Osteocyte (in vitro differentiated cells): ENCODE data around the gene RYR3. TPM values are rescaled to one million over a fixed set of nuclear protein-coding genes. Genes with fewer than 3 reads are reported as not detected.

ENCODE experiments used
- DNase-seq: peaks from one replicate; pipeline ENCODE4 v3.0.0; 2021; ENCODE audit warnings: mixed read lengths; ENCODE audit not compliant: unreplicated experiment; ENCODE audit errors: extremely low spot score
- H3K27ac Mint-ChIP-seq: one replicate; pipeline ENCODE4 v1.8.0; 2021; ENCODE audit warnings: mild to moderate bottlenecking, mixed read lengths; ENCODE audit not compliant: unreplicated experiment
- H3K27me3 Mint-ChIP-seq: one replicate; pipeline ENCODE4 v1.8.0; 2021; ENCODE audit warnings: mixed read lengths; ENCODE audit not compliant: unreplicated experiment
- H3K36me3 Mint-ChIP-seq: one replicate; pipeline ENCODE4 v1.8.0; 2021; ENCODE audit warnings: mixed read lengths; ENCODE audit not compliant: unreplicated experiment
- H3K4me1 Mint-ChIP-seq: one replicate; pipeline ENCODE4 v1.8.0; 2021; ENCODE audit warnings: mixed read lengths; ENCODE audit not compliant: unreplicated experiment
- H3K4me3 Mint-ChIP-seq: one replicate; pipeline ENCODE4 v1.8.0; 2021; ENCODE audit warnings: mild to moderate bottlenecking, moderate library complexity, mixed read lengths; ENCODE audit not compliant: unreplicated experiment
- H3K9me3 Mint-ChIP-seq: one replicate; pipeline ENCODE4 v1.8.0; 2021; ENCODE audit warnings: mixed read lengths; ENCODE audit not compliant: unreplicated experiment
- total RNA-seq: library from RNA; stranded (reverse); gene quantifications from 2 replicates; pipeline ENCODE4 v1.2.1, GENCODE V29; 2021
- TF ChIP-seq, protein P1 (sequence below): fragments of 200-600 bp; sonication (generic); IDR thresholded peaks from 2 replicates; pipeline ENCODE4 v1.5.0; 2021; ENCODE audit warnings: antibody characterized with exemption, mild to moderate bottlenecking, moderate library complexity

The RYR3 gene
- total RNA-seq, 1 donor from 2014 or later = not detected

DNA sequence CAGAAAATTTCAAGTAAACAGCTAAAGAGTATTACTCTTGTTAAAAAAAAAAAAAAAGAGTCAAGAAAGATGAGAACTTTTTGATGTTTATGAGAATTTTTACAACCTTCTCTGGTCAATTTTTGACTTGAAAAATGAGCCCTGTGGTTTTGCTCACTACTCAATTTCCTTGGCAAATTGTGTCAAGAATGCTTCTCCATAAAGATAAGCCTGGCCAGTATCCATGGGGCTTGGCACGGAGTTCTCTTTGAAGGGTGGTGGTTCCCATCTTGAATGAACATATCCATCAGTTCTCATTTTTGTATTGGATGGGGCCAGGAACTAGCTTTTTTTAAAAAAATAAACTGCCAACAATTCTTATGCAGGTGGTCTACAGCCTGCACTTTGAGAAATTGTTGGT lies 179.9 kb downstream of the RYR3 start:
- Mint-ChIP-seq H3K27ac (no peak overlapping the region), H3K4me3 (no peak overlapping the region), H3K4me1 (no peaks in the 10 kb centered on the region), H3K9me3 (peaks cover 5% of the 10 kb centered on the region), H3K36me3 (no peaks in the 10 kb centered on the region), H3K27me3 (peaks cover 14% of the 10 kb centered on the region)
- DNase-seq = no peak
- TF ChIP-seq, protein P1, sequence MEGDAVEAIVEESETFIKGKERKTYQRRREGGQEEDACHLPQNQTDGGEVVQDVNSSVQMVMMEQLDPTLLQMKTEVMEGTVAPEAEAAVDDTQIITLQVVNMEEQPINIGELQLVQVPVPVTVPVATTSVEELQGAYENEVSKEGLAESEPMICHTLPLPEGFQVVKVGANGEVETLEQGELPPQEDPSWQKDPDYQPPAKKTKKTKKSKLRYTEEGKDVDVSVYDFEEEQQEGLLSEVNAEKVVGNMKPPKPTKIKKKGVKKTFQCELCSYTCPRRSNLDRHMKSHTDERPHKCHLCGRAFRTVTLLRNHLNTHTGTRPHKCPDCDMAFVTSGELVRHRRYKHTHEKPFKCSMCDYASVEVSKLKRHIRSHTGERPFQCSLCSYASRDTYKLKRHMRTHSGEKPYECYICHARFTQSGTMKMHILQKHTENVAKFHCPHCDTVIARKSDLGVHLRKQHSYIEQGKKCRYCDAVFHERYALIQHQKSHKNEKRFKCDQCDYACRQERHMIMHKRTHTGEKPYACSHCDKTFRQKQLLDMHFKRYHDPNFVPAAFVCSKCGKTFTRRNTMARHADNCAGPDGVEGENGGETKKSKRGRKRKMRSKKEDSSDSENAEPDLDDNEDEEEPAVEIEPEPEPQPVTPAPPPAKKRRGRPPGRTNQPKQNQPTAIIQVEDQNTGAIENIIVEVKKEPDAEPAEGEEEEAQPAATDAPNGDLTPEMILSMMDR = no peak

DNA sequence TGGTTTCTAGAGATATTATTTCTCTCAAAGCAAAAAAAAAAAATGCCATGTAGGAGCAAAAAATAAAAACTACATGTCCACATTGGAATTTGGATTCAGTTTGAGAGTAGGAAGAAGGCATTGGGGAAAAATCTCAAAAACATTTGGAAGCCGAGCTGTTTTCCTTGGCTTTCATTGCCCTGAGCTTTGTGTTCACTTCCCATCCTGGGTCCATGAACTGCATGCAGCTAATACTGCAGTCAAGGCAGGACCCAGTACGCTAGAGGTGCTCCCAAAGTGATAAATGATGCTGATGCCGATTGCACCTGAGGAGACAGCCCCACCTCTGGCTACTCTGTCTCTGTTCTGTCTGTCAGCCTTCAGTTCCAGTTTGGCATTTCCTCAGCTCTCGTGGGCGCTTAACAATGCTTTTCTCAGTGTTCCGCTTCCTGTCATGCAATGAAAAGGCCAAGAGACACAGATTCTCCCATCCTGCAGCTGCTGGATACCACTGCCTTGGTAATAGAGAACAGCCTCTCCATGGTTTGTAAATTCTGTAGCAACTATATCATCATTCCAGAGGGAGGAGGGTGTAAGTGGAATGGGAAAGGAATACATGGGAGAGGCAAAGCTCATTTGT lies 181.8 kb downstream of the RYR3 start:
- no peak for DNase-seq
- Mint-ChIP-seq H3K4me1 (no peaks in the 10 kb centered on the region), H3K4me3 (no peak overlapping the region), H3K27ac (no peak overlapping the region), H3K9me3 (peaks cover 5% of the 10 kb centered on the region), H3K36me3 (no peaks in the 10 kb centered on the region), H3K27me3 (peaks cover 14% of the 10 kb centered on the region)
- TF ChIP-seq, protein P1 = no peak

DNA sequence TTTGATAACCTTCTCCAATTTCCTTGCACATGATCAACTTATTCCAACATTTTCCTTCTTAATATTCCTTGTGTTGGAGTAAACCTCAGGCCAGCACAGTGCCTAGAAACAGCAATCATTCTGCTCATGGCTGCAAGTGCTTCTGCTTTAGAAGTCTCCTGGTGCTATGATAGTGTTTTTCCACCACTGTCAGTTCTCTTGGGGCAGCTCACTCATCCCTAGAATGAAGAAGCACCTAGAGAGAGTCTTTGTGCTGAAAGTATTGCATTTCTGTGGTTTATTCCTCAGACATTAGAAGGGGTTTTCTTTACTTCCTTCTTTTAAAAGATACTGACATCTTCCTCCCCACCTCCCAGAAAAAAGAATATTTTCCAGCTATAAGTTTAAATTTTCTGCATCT lies 183.5 kb downstream of the RYR3 start:
- TF ChIP-seq, protein P1 = no peak
- no peak for DNase-seq
- Mint-ChIP-seq H3K27me3 (peaks cover 24% of the 10 kb centered on the region), H3K36me3 (no peaks in the 10 kb centered on the region), H3K27ac (no peak overlapping the region), H3K4me1 (no peaks in the 10 kb centered on the region), H3K4me3 (no peak overlapping the region), H3K9me3 (peaks cover 3% of the 10 kb centered on the region)

DNA sequence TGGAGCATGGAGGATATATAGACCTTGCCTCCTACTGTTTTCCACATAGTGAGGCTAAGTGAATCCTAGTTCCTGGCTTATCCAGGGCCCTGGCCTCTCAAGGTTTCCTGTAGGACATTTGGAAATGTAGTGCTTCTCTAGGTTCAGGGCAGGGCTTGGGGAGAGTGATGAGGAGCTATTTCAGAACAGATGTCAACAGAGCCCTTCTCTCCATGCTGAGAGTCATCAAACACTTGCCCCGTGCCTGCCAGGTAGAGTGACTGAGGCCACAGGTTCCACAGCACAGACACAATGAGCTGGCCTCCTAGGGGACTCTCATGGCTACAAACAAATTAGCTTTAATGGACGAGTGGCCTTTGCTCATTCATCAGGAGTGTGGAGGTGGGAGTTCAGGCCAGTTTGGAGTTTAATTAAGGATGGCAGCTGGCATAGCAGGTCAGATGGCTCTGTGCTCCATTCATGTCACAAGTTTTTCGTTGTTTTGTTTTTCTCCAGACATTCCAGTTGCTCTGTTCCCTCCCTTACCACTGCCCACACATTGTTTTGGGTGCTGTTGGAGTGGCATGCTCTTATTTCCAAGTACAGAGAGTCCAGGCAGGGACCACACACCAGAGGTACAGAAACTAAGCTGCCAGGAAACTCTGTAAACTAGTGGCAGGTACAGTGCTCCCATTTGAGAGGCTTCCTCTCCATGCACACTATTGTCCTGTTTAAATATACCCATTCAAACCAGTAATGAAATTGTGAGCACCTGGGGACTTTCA lies 189.8 kb downstream of the RYR3 start:
- no peak overlapping the region for H3K27ac Mint-ChIP-seq

GRCh38 chr15:33503681-33504080 lies 192.9 kb downstream of the RYR3 start:
- Mint-ChIP-seq H3K4me1 (no peaks in the 10 kb centered on the region), H3K4me3 (no peak overlapping the region), H3K27ac (no peak overlapping the region), H3K27me3 (peaks cover 18% of the 10 kb centered on the region), H3K9me3 (no peaks in the 10 kb centered on the region), H3K36me3 (no peaks in the 10 kb centered on the region)
- no peak for DNase-seq
- TF ChIP-seq, protein P1 = no peak

More for the DNA sequence above, 189.8 kb downstream of the RYR3 start:
- DNase-seq = no peak
- Mint-ChIP-seq H3K4me3 (no peak overlapping the region), H3K27me3 (peaks cover 24% of the 10 kb centered on the region), H3K36me3 (no peaks in the 10 kb centered on the region), H3K9me3 (no peaks in the 10 kb centered on the region), H3K4me1 (no peaks in the 10 kb centered on the region)
- TF ChIP-seq, protein P1 = no peak
